Spleen (tissue), 7 donors: Measurements from ENCODE around the gene DDX59.

ENCODE experiments used
- CTCF ChIP-seq, 11 experiments: fragments of 200-600 bp in 7 of 11; fragments of 450-650 bp in 4 of 11; sonication (generic) in 4 of 11; IDR thresholded peaks in 8 of 11; conservative IDR thresholded peaks in 3 of 11; 1 replicate in 7 of 11; 2 replicates in 4 of 11; pipeline versions ENCODE4 v1.4.0 to v1.8.0; 2016 to 2021; ENCODE audit warnings: antibody characterized with exemption in 11 of 11, inconsistent platforms in 4 of 11, mild to moderate bottlenecking in 1 of 11
- POLR2A ChIP-seq, 3 donors: fragments of 450-650 bp; IDR thresholded peaks; one replicate each; pipeline ENCODE4 v1.5.1; 2017; ENCODE audit warnings: antibody characterized with exemption in 3 of 3, mild to moderate bottlenecking in 1 of 3
- POLR2AphosphoS5 ChIP-seq, 3 donors: sonication (generic); formaldehyde crosslinking; IDR thresholded peaks; one replicate each; pipeline ENCODE4 v1.5.1; 2017; ENCODE audit warnings: antibody characterized with exemption in 3 of 3
- donor health status: DM: no; HTN: no; CAD: no; lungs with moderate emphysema.
- donor health status: DM: no; HTN: no; CAD: no.
- donor health status: DM: no; HTN: no; CAD: no.

GRCh38 chr1:200644021-200644420, 25.7 kb downstream of the DDX59 start:
- no peak for TF ChIP-seq POLR2AphosphoS5 (IDR thresholded peaks at IDR 0.05)
- no peak for TF ChIP-seq CTCF (IDR thresholded peaks at IDR 0.05 in 8 of 11, conservative IDR thresholded peaks at IDR 0.05 in 3 of 11)
- no peak for TF ChIP-seq POLR2A (IDR thresholded peaks at IDR 0.05)
